Smooth muscle cell (in vitro differentiated cells): ENCODE results near the gene NELL2. TPM values are rescaled to one million over a fixed set of nuclear protein-coding genes. Genes with fewer than 3 reads are reported as not detected.

Experiments used
- DNase-seq: peaks from one replicate; lab custom pipeline; 2025; ENCODE audit not compliant: unreplicated experiment; lab: John Stamatoyannopoulos, UW
- H2AFZ ChIP-seq: fragments of 200-600 bp; sonication (generic); 2 replicates; pipeline ENCODE4 v1.6.0; 2016; ENCODE audit warnings: antibody characterized with exemption, low read depth, mild to moderate bottlenecking
- H3F3A ChIP-seq: fragments of 200-600 bp; sonication (generic); 2 replicates; pipeline ENCODE4 v1.6.0; 2017; ENCODE audit warnings: antibody characterized with exemption, low read depth
- H3K27ac ChIP-seq: fragments of 200-600 bp; sonication (generic); 2 replicates; pipeline ENCODE4 v1.5.1; 2016; ENCODE audit warnings: low read depth, mild to moderate bottlenecking
- H3K27me3 ChIP-seq: fragments of 200-600 bp; sonication (generic); 2 replicates; pipeline ENCODE4 v1.6.1; 2016; ENCODE audit warnings: low read depth, mild to moderate bottlenecking
- H3K36me3 ChIP-seq: fragments of 200-600 bp; sonication (generic); 2 replicates; pipeline ENCODE4 v1.5.1; 2016; ENCODE audit warnings: low read depth
- H3K4me1 ChIP-seq: fragments of 200-600 bp; sonication (generic); 2 replicates; pipeline ENCODE4 v1.5.1; 2016; ENCODE audit warnings: low read depth
- H3K4me2 ChIP-seq: fragments of 200-600 bp; sonication (generic); 2 replicates; pipeline ENCODE4 v1.6.0; 2016; ENCODE audit warnings: mild to moderate bottlenecking
- H3K4me3 ChIP-seq: fragments of 200-600 bp; sonication (generic); 2 replicates; pipeline ENCODE4 v1.5.1; 2016; ENCODE audit warnings: mild to moderate bottlenecking
- H3K79me2 ChIP-seq: fragments of 200-600 bp; sonication (generic); 2 replicates; pipeline ENCODE4 v1.6.0; 2016; ENCODE audit warnings: low read depth, mild to moderate bottlenecking
- H3K9ac ChIP-seq: fragments of 200-600 bp; sonication (generic); 2 replicates; pipeline ENCODE4 v1.6.0; 2016; ENCODE audit warnings: low read depth
- H3K9me3 ChIP-seq: fragments of 200-600 bp; sonication (generic); replicated peaks from 2 replicates; pipeline ENCODE4 v1.5.1; 2016; ENCODE audit warnings: low read depth
- H4K20me1 ChIP-seq: fragments of 200-600 bp; sonication (generic); 2 replicates; pipeline ENCODE4 v1.6.0; 2016; ENCODE audit warnings: low read depth
- CTCF ChIP-seq: fragments of 200-600 bp; sonication (generic); IDR thresholded peaks from 2 replicates; pipeline ENCODE4 v1.5.1; 2017; ENCODE audit warnings: borderline replicate concordance, mild to moderate bottlenecking, antibody characterized with exemption; ENCODE audit not compliant: insufficient read depth, poor library complexity, severe bottlenecking
- WGBS: methylation state at CpG from one replicate; pipeline ENCODE4 v1.1.7; 2016; ENCODE audit warnings: low lambda C conversion rate; 5-methylcytosine and 5-hydroxymethylcytosine counted together
- polyA plus RNA-seq: library from polyadenylated mRNA; unstranded; fragments of >200 nt; fragmentation: Nextera tagmentation; extraction: Ambion mirVana; gene quantifications from 2 replicates; pipeline ENCODE4 v1.2.1, GENCODE V29; 2016
- total RNA-seq: library from RNA; depleted of rRNA; stranded (reverse); fragments of >200 nt; gene quantifications from 2 replicates; pipeline ENCODE4 v1.2.3, GENCODE V29; 2014

The NELL2 gene
- total and polyA plus RNA-seq, 2 experiments from 2014 or later = 16.8 TPM; not detected in 1

GRCh38 chr12:44863867-44864266, 12.2 kb downstream of the NELL2 start:
- Histone ChIP-seq H2AFZ (no peak overlapping the region), H3K4me3 (no peak overlapping the region), H3K9ac (no peak overlapping the region), H3F3A (no peaks in the 10 kb centered on the region), H3K36me3 (no peaks in the 10 kb centered on the region), H3K4me2 (no peak overlapping the region), H3K27ac (no peak overlapping the region), H4K20me1 (no peaks in the 10 kb centered on the region), H3K79me2 (no peaks in the 10 kb centered on the region), H3K4me1 (no peaks in the 10 kb centered on the region), H3K27me3 (no peaks in the 10 kb centered on the region), H3K9me3 (peaks cover 3% of the 10 kb centered on the region)
- no peak for DNase-seq
- WGBS = 1% methylated on average over 2 of the region's 2 CpGs
- no peak for TF ChIP-seq CTCF

DNA sequence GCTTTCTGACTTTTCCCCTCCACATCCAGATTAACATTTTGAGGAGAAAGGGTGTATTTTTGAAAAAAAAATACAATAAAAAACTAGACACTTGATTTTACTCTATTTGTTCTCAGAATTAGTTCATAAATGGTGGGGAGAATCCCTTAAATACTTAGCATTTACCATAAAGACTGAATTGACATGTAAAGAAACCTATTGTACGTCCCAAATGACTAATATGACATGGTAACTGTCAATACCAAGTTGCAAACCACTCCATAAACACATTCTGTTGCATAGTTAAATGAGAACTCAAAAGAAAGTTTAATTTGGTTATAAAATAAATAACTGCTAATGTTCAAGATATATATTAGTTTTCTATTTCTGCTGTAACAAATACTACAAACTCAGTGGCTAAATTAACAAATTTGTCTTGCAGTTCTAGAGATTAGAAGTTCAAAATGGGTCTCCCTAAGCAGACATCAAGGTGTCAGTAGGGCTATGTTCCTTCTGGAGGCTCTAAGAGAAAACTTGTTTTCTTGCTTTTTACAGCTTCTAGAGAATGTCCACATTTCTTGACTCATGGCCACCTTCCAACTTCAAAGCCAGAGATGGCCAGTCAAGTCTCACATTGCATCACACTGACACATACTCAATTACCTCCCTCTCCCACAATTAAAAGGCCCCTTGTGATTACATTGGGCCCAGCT, 16.0 kb downstream of the NELL2 start:
- H3K4me3 ChIP-seq = no peak overlapping the region
- no peaks in the 10 kb centered on the region for H3K9me3 ChIP-seq
- no peak overlapping the region for H3K9ac ChIP-seq
- 86% methylated on average over 1 of the region's 1 CpG for WGBS
- no peaks in the 10 kb centered on the region for H4K20me1 ChIP-seq
- no peak for DNase-seq
- no peaks in the 10 kb centered on the region for H3K4me1 ChIP-seq
- no peak overlapping the region for H3K4me2 ChIP-seq
- no peaks in the 10 kb centered on the region for H3F3A ChIP-seq
- H3K27me3 ChIP-seq = no peaks in the 10 kb centered on the region
- H3K79me2 ChIP-seq = no peaks in the 10 kb centered on the region
- H3K36me3 ChIP-seq = no peaks in the 10 kb centered on the region
- no peak overlapping the region for H3K27ac ChIP-seq
- no peak overlapping the region for H2AFZ ChIP-seq
- TF ChIP-seq CTCF = no peak

DNA sequence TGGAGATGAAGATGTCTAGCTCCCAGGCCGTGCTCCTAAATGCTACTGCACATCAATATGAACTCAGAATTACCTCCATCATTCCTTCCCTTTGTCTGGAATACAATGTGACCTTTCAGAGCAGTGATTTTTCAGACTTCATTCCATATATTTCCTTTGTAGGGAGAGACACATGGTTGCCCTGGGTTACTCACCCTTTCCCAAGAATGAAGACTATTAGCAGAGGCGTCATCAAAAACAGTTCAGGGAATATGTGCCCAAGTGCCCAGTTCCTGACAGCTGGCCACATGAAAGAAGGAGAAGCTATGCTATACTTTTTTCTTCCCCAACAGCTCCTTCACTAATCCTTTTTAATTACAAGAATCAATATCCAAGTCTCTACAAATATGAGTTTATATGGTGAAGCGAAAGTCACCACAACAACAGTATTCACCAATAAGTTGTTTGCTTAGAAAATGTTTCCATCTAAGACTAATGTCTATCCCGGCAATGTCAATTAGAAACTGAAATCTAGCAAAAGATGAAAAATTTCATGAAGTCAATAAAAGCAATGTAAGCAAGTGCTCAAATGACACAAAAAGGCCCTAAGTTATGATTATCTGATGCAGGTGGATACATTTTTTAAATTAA, 17.8 kb downstream of the NELL2 start:
- H3K4me1 ChIP-seq = no peaks in the 10 kb centered on the region
- H2AFZ ChIP-seq = no peak overlapping the region
- H3K4me3 ChIP-seq = no peak overlapping the region
- H3K27me3 ChIP-seq = no peaks in the 10 kb centered on the region
- TF ChIP-seq CTCF = no peak
- no peaks in the 10 kb centered on the region for H4K20me1 ChIP-seq
- no peaks in the 10 kb centered on the region for H3K9me3 ChIP-seq
- H3F3A ChIP-seq = no peaks in the 10 kb centered on the region
- no peaks in the 10 kb centered on the region for H3K36me3 ChIP-seq
- no peak for DNase-seq
- no peaks in the 10 kb centered on the region for H3K79me2 ChIP-seq
- no peak overlapping the region for H3K4me2 ChIP-seq
- H3K27ac ChIP-seq = no peak overlapping the region
- no peak overlapping the region for H3K9ac ChIP-seq
- WGBS = 93% methylated on average over 4 of the region's 4 CpGs
